ENCODE measurements around the gene ESPL1. TPM values are rescaled to one million over a fixed set of nuclear protein-coding genes. Genes with fewer than 3 reads are reported as not detected.
A peak's percentile ranks its signal among the peaks of the same experiment; 100 is the strongest.
"Not testable (repeated sequence)": the region's sequence is repeated elsewhere in the genome, so short reads cannot be mapped to it uniquely, and the experiment has no call there.

ESPL1 gene
- total RNA-seq, 1 experiment from 2014 or later, result 9.4 TPM

- Histone ChIP-seq H3K27ac (ENCODE audit: low read length) (no peak overlapping the region), H3K4me1 (ENCODE audit: low read length) (peaks cover 38% of the 10 kb centered on the region), H4K20me1 (ENCODE audit: insufficient read depth, low read depth, low read length) (no peaks in the 10 kb centered on the region), H2AFZ (ENCODE audit: low read length) (no peak overlapping the region), H3K9me3 (ENCODE audit: low read length) (no peaks in the 10 kb centered on the region), H3K4me2 (ENCODE audit: low read depth, low read length, poor library complexity, severe bottlenecking) (no peak overlapping the region), H3K27me3 (ENCODE audit: low read length) (no peaks in the 10 kb centered on the region), H3K79me2 (ENCODE audit: low read length) (no peaks in the 10 kb centered on the region), H3K9ac (ENCODE audit: low read length) (no peak overlapping the region), H3K9me2 (replicated peaks; ENCODE audit: insufficient read depth, low read length) (no peaks in the 10 kb centered on the region), H3K4me3 (ENCODE audit: low read length) (no peak overlapping the region), H3K36me3 (ENCODE audit: insufficient read depth, low read length) (no peaks in the 10 kb centered on the region)
- DNase-seq, result peak; percentile 68
Measured at GRCh38 chr12:53327435-53328042, 59.4 kb downstream of the ESPL1 start.

GRCh38 chr12:53328043-53328435 lies 59.9 kb downstream of the ESPL1 start:
- H2AFZ ChIP-seq (ENCODE audit: low read length), result no peak overlapping the region

GRCh38 chr12:53330671-53331070 lies 62.6 kb downstream of the ESPL1 start:
- Histone ChIP-seq H3K9me2 (replicated peaks; ENCODE audit: insufficient read depth, low read length) (no peaks in the 10 kb centered on the region), H2AFZ (ENCODE audit: low read length) (no peak overlapping the region), H3K79me2 (ENCODE audit: low read length) (no peaks in the 10 kb centered on the region), H3K36me3 (ENCODE audit: insufficient read depth, low read length) (no peaks in the 10 kb centered on the region), H3K4me1 (ENCODE audit: low read length) (peaks cover 17% of the 10 kb centered on the region), H3K4me3 (ENCODE audit: low read length) (no peak overlapping the region), H3K27ac (ENCODE audit: low read length) (no peak overlapping the region), H3K27me3 (ENCODE audit: low read length) (no peaks in the 10 kb centered on the region), H4K20me1 (ENCODE audit: insufficient read depth, low read depth, low read length) (no peaks in the 10 kb centered on the region), H3K9ac (ENCODE audit: low read length) (no peak overlapping the region), H3K9me3 (ENCODE audit: low read length) (no peaks in the 10 kb centered on the region), H3K4me2 (ENCODE audit: low read depth, low read length, poor library complexity, severe bottlenecking) (no peak overlapping the region)
- no peak for DNase-seq

More at GRCh38 chr12:53328043-53328435, 59.9 kb downstream of the ESPL1 start:
- H3K4me1 ChIP-seq (ENCODE audit: low read length), result peaks cover 38% of the 10 kb centered on the region
- peak; percentile 63 for DNase-seq
- H4K20me1 ChIP-seq (ENCODE audit: insufficient read depth, low read depth, low read length), result no peaks in the 10 kb centered on the region
- no peak overlapping the region for H3K9ac ChIP-seq (ENCODE audit: low read length)
- H3K4me2 ChIP-seq (ENCODE audit: low read depth, low read length, poor library complexity, severe bottlenecking), result no peak overlapping the region
- no peaks in the 10 kb centered on the region for H3K79me2 ChIP-seq (ENCODE audit: low read length)
- no peaks in the 10 kb centered on the region for H3K27me3 ChIP-seq (ENCODE audit: low read length)
- H3K4me3 ChIP-seq (ENCODE audit: low read length), result no peak overlapping the region
- H3K27ac ChIP-seq (ENCODE audit: low read length), result no peak overlapping the region
- H3K9me2 ChIP-seq (replicated peaks; ENCODE audit: insufficient read depth, low read length), result no peaks in the 10 kb centered on the region
- H3K9me3 ChIP-seq (ENCODE audit: low read length), result no peaks in the 10 kb centered on the region
- H3K36me3 ChIP-seq (ENCODE audit: insufficient read depth, low read length), result no peaks in the 10 kb centered on the region

GRCh38 chr12:53332339-53332738 lies 64.2 kb downstream of the ESPL1 start:
- not testable (repeated sequence) for H3K9me2 ChIP-seq (replicated peaks; ENCODE audit: insufficient read depth, low read length); H3K79me2 ChIP-seq (ENCODE audit: low read length); H3K4me2 ChIP-seq (ENCODE audit: low read depth, low read length, poor library complexity, severe bottlenecking); H3K36me3 ChIP-seq (ENCODE audit: insufficient read depth, low read length); H4K20me1 ChIP-seq (ENCODE audit: insufficient read depth, low read depth, low read length); H2AFZ ChIP-seq (ENCODE audit: low read length); H3K9me3 ChIP-seq (ENCODE audit: low read length); H3K9ac ChIP-seq (ENCODE audit: low read length); H3K4me3 ChIP-seq (ENCODE audit: low read length); H3K4me1 ChIP-seq (ENCODE audit: low read length); DNase-seq; H3K27me3 ChIP-seq (ENCODE audit: low read length); H3K27ac ChIP-seq (ENCODE audit: low read length)

- H4K20me1 ChIP-seq (ENCODE audit: insufficient read depth, low read depth, low read length), result no peaks in the 10 kb centered on the region
- H3K36me3 ChIP-seq (ENCODE audit: insufficient read depth, low read length), result no peaks in the 10 kb centered on the region
- H3K4me3 ChIP-seq (ENCODE audit: low read length), result no peak overlapping the region
- peaks cover 8% of the 10 kb centered on the region for H3K4me1 ChIP-seq (ENCODE audit: low read length)
- no peak overlapping the region for H3K4me2 ChIP-seq (ENCODE audit: low read depth, low read length, poor library complexity, severe bottlenecking)
- H3K79me2 ChIP-seq (ENCODE audit: low read length), result no peaks in the 10 kb centered on the region
- H3K27me3 ChIP-seq (ENCODE audit: low read length), result no peaks in the 10 kb centered on the region
- H3K9ac ChIP-seq (ENCODE audit: low read length), result no peak overlapping the region
- H3K9me2 ChIP-seq (replicated peaks; ENCODE audit: insufficient read depth, low read length), result no peaks in the 10 kb centered on the region
- H3K9me3 ChIP-seq (ENCODE audit: low read length), result no peaks in the 10 kb centered on the region
- H3K27ac ChIP-seq (ENCODE audit: low read length), result no peak overlapping the region
- H2AFZ ChIP-seq (ENCODE audit: low read length), result no peak overlapping the region
- no peak for DNase-seq
Measured at GRCh38 chr12:53332744-53333143, 64.6 kb downstream of the ESPL1 start.

GRCh38 chr12:53333289-53333688 lies 65.2 kb downstream of the ESPL1 start:
- H2AFZ ChIP-seq (ENCODE audit: low read length), result no peak overlapping the region
- DNase-seq, result no peak

GRCh38 chr12:53333845-53334244 lies 65.7 kb downstream of the ESPL1 start:
- no peak for DNase-seq
- no peak overlapping the region for H3K9ac ChIP-seq (ENCODE audit: low read length)

More at GRCh38 chr12:53333289-53333688, 65.2 kb downstream of the ESPL1 start:
- Histone ChIP-seq H3K4me3 (ENCODE audit: low read length) (no peak overlapping the region), H4K20me1 (ENCODE audit: insufficient read depth, low read depth, low read length) (no peaks in the 10 kb centered on the region), H3K9ac (ENCODE audit: low read length) (no peak overlapping the region), H3K9me2 (replicated peaks; ENCODE audit: insufficient read depth, low read length) (no peaks in the 10 kb centered on the region), H3K36me3 (ENCODE audit: insufficient read depth, low read length) (no peaks in the 10 kb centered on the region), H3K79me2 (ENCODE audit: low read length) (no peaks in the 10 kb centered on the region), H3K27ac (ENCODE audit: low read length) (no peak overlapping the region), H3K9me3 (ENCODE audit: low read length) (no peaks in the 10 kb centered on the region), H3K4me1 (ENCODE audit: low read length) (peaks cover 8% of the 10 kb centered on the region), H3K27me3 (ENCODE audit: low read length) (no peaks in the 10 kb centered on the region), H3K4me2 (ENCODE audit: low read depth, low read length, poor library complexity, severe bottlenecking) (no peak overlapping the region)

GRCh38 chr12:53334822-53335221 lies 66.7 kb downstream of the ESPL1 start:
- Histone ChIP-seq H3K4me3 (ENCODE audit: low read length) (no peak overlapping the region), H2AFZ (ENCODE audit: low read length) (no peak overlapping the region), H3K9me2 (replicated peaks; ENCODE audit: insufficient read depth, low read length) (no peaks in the 10 kb centered on the region), H4K20me1 (ENCODE audit: insufficient read depth, low read depth, low read length) (no peaks in the 10 kb centered on the region), H3K36me3 (ENCODE audit: insufficient read depth, low read length) (no peaks in the 10 kb centered on the region), H3K4me1 (ENCODE audit: low read length) (peaks cover 8% of the 10 kb centered on the region), H3K9ac (ENCODE audit: low read length) (no peak overlapping the region), H3K9me3 (ENCODE audit: low read length) (no peaks in the 10 kb centered on the region), H3K27me3 (ENCODE audit: low read length) (no peaks in the 10 kb centered on the region), H3K4me2 (ENCODE audit: low read depth, low read length, poor library complexity, severe bottlenecking) (no peak overlapping the region), H3K27ac (ENCODE audit: low read length) (no peak overlapping the region), H3K79me2 (ENCODE audit: low read length) (no peaks in the 10 kb centered on the region)
- DNase-seq, result no peak

More at GRCh38 chr12:53333845-53334244, 65.7 kb downstream of the ESPL1 start:
- no peak overlapping the region for H2AFZ ChIP-seq (ENCODE audit: low read length)
- no peaks in the 10 kb centered on the region for H3K9me2 ChIP-seq (replicated peaks; ENCODE audit: insufficient read depth, low read length)
- H3K79me2 ChIP-seq (ENCODE audit: low read length), result no peaks in the 10 kb centered on the region
- no peaks in the 10 kb centered on the region for H4K20me1 ChIP-seq (ENCODE audit: insufficient read depth, low read depth, low read length)
- H3K4me2 ChIP-seq (ENCODE audit: low read depth, low read length, poor library complexity, severe bottlenecking), result no peak overlapping the region
- H3K4me3 ChIP-seq (ENCODE audit: low read length), result no peak overlapping the region
- no peaks in the 10 kb centered on the region for H3K27me3 ChIP-seq (ENCODE audit: low read length)
- H3K9me3 ChIP-seq (ENCODE audit: low read length), result no peaks in the 10 kb centered on the region
- no peak overlapping the region for H3K27ac ChIP-seq (ENCODE audit: low read length)
- no peaks in the 10 kb centered on the region for H3K36me3 ChIP-seq (ENCODE audit: insufficient read depth, low read length)
- peaks cover 8% of the 10 kb centered on the region for H3K4me1 ChIP-seq (ENCODE audit: low read length)
